GM21528 (cell line): ENCODE results near the gene DARS1.
"Not testable (repeated sequence)": the region's sequence is repeated elsewhere in the genome, so short reads cannot be mapped to it uniquely, and the experiment has no call there.

Source experiments
- ATAC-seq: cut with Tn5 transposase; IDR thresholded peaks from one replicate; pipeline ENCODE4 v1.9.1; 2021; ENCODE audit warnings: mild to moderate bottlenecking, moderate library complexity; ENCODE audit not compliant: unreplicated experiment, low FRiP score

The DARS1 gene

DNA sequence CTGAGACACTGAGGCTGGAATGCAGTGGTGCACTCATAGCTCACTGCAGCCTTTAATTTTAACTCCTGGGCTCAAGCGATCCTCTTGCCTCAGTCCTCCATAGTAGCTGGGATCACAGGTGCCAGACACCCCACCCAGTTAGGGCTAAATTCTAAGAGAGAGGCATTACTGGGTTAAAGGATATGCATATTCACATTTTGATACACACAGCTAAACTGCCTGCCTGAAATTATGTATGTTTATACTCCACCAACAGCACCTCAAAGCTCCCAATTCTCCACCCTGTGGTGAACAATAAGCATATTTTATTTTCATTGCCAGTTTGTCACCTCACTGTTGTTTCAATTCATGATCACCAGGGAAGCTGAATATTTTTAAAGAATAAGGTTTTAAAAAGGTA lies 90.5 kb downstream of the DARS1 start:
- ATAC-seq = no peak

DNA sequence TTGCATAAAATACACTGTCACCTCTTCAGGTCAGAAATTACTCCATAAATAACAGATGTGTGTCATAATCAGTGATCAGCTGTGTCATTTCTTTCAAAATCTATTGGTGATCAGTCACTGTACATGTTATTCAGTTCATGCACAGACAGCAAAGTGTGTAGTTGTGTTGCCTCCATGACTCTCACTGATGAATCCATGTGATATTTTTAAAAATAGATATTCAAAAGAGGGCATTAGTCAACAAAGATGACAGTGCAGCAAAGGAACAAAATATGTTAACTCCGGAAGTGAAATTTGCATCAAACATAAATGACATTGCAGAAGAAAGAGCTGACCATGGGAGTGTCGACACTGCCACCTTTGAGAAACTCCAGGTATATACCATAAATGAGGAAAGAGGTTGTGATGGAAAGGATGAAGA lies 92.0 kb downstream of the DARS1 start:
- ATAC-seq = no peak

DNA sequence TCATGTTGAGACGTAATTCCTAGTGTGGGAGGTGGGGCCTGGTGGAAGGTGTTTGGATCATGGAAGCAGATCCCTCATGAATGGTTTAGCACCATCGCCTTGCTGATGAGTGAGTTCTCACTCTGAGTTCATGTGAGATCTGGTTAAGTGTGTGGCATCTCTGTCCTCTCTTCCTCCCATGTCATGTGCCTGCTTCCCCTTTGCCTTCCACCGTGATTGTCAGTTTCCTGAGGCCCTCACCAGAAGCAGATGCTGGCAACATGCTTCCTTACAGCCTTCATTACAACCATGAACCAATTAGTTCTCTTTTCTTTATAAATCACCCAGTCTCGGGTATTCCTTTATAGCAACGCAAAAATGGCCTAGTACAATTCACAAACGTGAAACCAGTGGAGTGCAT lies 94.6 kb downstream of the DARS1 start:
- no peak for ATAC-seq

DNA sequence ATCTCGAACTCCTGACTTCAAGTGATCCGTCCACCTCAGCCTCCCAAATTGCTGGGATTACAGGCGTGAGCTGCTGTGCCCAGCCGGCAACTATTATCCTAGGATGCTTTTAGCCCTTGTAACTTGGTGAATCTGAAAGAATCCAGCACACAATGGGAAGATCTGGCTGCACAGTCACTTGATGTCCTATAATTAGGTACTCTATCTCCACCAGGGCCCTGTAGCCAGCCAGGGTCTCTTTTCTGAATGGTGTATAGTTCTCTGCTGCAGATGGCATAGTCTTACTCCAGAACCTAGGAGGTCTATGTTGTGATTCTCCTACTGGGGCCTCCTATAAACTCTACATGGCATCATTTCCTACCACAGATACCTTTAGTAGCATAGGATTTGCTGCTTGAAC lies 95.3 kb downstream of the DARS1 start:
- ATAC-seq = no peak

DNA sequence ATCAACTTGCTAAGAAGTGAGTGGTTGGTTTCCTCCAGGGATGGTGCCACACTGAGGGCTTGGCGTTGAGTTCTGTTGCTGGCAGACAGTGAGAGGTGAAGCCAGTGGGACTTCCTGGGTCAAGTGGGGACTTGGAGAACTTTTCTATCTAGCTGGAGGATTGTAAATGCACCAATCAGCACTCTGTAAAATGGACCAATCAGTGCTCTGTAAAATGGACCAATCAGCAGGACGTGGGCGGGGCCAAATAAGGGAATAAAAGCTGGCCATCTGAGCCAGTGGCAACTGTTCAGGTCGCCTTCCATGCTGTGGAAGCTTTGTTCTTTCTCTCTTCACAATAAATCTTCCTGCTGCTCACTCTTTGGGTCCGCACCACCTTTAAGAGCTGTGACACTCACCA lies 96.8 kb downstream of the DARS1 start:
- ATAC-seq = not testable (repeated sequence)

DNA sequence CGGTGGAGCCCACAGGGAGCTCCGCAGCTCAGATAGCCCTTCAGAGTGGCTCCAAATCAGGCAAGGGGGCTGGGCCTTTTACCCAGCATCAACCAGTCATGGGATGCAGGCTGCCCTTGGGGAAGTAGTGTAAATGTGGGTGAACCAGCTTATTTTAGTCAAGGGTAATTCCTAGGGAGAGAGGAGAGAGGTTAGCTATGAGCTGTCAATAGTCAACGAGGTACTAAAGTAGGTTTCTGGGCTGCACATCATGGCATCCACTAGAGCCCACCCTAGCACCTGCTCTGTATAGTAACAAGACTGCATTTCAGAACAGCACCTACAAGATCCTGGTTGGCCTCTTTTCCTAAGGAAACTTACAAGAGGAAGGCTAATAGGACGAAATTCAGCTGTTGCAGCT lies 99.7 kb downstream of the DARS1 start:
- no peak for ATAC-seq

DNA sequence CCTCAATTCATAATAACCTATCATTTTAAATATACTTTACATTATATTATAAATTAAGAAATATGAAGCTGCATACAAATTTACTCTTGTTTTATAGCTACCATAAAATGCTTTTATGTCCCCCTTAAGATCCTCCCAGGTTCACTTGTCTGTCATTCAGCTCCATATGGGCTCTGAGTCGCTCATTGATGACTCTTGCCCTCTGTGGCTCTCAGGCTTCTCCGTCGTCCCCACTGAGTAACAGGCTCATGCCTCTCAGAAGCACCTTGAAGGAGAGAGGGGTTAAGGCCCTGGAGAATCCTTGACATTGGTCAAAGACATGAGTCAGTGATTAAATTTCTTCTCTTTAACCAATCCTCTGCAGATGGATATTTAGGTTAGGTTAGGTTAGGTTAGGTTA lies 103.0 kb downstream of the DARS1 start:
- no peak for ATAC-seq

DNA sequence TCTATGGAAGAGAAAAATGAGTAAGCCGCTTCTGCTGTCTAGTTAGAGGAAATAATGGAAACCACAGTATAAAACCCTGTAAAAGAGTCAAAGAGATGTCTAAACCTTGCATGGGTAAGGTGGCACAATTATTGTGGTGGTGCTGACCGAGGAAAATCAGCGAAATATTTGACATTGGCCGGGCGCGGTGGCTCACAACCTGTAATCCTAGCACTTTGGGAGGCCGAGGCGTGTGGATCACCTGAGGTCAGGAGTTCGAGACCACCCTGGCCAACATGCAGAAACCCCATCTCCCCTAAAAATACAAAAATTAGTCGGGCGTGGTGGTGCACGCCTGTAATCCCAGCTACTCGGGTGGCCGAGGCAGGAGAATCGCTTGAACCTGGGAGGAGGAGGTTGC lies 108.7 kb downstream of the DARS1 start:
- not testable (repeated sequence) for ATAC-seq

DNA sequence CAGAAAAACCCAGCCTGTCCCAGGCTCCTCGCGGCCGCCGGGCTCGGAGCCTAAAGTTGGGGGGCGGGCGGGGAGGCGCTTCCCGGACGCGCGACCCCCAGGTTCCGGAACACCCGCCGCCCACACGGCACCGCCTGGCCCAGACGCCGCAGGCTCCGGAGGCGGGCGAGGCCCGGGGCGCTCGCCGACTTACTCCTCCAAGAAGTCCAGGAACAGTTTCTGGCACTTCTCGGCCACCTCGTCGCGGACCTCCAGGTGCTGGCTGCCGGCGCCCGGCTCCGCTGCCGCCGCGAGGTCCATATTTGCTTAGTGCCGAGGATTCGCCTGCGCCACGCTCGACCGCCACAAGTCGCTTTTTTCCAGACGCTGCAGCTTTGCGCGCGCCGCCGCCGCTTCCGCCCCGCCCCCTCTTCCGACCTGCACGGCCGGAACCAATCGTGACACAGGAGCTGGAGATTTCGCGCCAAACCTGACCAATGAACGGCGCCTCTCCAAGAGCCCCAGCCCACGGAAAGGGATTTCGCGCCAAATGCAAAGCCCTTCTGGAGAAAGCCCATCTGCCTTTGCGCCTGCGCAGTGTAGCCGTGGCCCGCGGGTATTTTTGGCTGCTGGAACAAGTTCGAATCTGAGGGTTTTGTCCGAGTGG lies 109.2 kb downstream of the DARS1 start, which contains the start of gene MCM6:
Gene MCM6 (minus strand): TSS at position 378 of the 646 bp plus-strand sequence. CDS start 78 bp downstream, at position 300.
- ATAC-seq = peak; percentile 96

DNA sequence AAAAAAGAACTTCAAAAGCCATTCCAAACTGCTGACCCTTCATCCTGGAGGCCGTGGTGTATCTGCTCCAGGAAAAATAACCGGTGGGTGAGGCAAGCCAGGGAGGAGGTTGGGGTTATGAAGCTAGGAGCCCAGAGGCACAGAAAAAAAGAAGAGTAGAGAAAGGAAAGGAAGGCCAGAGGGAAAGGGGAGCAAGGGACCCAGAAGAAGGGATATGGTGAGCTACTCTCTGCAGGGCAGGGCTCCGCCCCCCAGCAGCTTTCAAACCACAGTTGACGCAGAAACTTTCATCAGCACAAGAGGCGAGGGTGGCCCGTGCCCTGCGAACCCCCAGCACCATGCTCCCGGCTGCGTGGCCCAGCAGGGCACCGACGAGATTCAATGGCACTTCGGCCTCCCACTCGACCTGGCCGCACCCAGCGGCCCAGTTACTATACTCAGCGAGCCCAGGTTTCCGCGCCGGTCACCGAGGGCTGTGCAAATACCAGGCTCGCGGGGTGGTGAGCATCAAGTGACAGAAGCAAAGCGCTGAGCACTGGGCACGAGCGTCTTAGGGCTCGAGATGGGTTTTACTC lies 109.8 kb downstream of the DARS1 start:
- peak; percentile 77 for ATAC-seq

DNA sequence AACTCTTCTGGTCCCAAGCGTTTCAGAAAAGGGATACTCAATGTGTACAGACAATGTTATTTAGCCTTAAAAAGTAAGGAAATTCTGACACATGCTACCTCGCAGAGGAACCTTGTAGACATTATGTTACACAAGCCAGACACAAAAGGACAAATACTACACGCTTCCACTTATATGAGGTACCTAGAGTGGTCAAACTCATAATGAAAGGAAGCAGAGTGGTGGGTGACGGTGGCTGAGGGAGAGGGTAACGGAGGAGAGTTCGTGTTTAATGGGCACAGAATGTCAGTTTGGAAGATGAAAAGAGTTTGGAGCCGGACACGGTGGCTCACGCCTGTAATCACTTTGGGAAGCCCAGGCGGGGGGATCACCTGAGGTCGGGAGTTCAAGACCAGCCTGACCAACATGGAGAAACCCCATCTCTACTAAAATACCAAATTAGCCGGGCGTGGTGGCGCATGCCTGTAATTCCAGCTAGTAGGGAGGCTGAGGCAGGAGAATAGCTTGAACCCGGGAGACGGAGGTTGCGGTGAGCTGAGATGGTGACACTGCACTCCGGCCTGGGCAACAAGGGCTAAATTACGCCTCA lies 110.6 kb downstream of the DARS1 start:
- ATAC-seq = no peak

DNA sequence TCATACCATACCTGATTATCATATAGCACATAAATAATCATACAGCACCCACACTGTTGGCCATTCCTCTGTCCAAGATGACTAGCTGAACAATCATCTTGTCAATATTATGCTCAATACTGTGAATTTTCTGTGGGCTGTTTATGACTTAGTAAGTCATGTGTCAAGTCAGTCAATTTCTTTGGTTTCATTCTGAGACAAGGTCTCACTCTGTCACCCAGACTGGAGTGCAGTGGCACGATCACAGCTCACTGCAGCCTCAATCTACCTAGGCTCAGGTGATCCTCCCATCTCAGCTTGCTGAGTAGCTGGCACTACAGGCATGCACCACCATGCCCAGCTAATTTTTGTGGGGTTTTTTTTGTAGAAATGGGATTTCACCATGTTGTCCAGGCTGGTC lies 114.9 kb downstream of the DARS1 start:
- ATAC-seq = no peak

DNA sequence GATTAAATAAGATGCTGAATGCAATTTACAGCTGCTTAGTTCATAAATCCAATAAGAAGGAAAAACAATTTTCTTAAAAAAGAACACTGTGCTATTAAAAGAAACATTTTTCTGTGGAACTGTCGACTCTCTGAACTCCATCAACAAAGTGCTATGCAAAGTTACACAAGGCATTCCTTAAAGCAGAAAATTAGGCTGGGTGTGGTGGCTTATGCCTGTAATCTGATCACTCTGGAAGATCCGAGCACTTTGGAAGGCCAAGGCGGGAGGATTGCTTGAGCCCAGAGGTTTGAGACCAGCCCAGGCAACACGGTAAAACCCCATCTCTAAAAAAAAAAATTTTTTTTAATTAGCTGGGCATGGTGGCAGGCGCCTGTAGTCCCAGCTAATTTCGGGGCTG lies 122.2 kb downstream of the DARS1 start:
- no peak for ATAC-seq

DNA sequence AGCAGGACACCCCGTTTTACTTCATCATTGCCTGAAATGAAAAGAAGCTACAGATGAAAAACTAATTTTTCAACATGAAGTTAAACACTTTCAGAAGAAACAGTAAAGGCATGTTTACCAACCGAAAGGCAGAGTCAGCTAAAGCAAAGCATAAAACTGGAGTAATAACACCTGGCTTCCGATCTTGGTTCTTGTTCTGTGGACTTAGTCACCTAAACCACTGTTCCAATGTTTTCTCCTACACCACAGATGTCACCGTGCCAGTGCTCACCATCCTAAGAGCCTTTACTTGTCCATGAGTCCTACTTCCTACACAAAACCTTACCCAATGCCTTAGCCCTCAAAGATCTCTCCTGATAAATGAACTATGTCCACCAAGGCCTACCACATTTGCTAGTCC lies 122.7 kb downstream of the DARS1 start:
- ATAC-seq = no peak
